PC-3 (cell line): ENCODE results near the gene SLC1A3.

Experiments
- EZH2 ChIP-seq: fragments of 300-600 bp; sonication (generic); IDR thresholded peaks from one replicate; pipeline ENCODE4 v1.6.1; 2017; ENCODE audit warnings: antibody characterized with exemption, mild to moderate bottlenecking, low read length; ENCODE audit not compliant: unreplicated experiment
- EZH2phosphoT487 ChIP-seq: fragments of 300-600 bp; sonication (generic); IDR thresholded peaks from 2 replicates; pipeline ENCODE4 v1.6.1; 2018; ENCODE audit warnings: mild to moderate bottlenecking, antibody characterized with exemption, low read length, borderline replicate concordance
- TF ChIP-seq, protein P1 (sequence below): fragments of 300-600 bp; sonication (generic); conservative IDR thresholded peaks from 2 replicates; pipeline ENCODE4 v1.5.1; 2017; ENCODE audit warnings: antibody characterized with exemption, low read depth, mild to moderate bottlenecking, low read length

DNA sequence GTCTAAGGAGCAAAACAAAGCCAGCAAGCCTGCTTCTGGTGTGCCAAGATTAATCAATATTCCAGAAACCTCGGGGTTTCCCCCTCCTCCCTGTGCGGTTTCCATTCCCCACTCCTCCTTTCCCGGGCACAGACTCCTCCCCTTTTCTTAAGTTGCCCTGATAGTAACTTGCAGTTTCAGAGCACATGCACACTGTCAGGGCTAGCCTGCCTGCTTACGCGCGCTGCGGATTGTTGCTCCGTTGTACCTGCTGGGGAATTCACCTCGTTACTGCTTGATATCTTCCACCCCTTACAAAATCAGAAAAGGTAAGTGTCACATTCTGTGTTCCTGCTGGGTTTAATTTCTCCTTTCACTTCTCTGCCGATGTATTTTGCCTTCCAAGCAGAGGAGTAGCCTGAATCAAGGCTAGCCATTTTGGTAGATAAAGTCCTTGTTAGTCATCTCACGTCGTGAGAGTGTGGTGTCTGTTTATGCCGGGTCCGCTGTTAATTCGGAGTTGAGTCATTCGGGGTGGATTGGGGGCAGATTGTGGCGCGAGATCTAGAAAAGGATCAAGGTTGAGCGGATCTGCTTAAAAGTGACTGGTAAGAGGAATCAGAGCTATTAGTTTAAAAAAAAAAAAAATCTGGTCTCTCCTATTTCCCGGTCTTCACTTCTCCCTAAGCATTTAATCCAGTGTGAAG is at the start of gene SLC1A3:
- TF ChIP-seq EZH2 (peak; percentile 39), EZH2phosphoT487 (no peak)
- TF ChIP-seq, protein P1, sequence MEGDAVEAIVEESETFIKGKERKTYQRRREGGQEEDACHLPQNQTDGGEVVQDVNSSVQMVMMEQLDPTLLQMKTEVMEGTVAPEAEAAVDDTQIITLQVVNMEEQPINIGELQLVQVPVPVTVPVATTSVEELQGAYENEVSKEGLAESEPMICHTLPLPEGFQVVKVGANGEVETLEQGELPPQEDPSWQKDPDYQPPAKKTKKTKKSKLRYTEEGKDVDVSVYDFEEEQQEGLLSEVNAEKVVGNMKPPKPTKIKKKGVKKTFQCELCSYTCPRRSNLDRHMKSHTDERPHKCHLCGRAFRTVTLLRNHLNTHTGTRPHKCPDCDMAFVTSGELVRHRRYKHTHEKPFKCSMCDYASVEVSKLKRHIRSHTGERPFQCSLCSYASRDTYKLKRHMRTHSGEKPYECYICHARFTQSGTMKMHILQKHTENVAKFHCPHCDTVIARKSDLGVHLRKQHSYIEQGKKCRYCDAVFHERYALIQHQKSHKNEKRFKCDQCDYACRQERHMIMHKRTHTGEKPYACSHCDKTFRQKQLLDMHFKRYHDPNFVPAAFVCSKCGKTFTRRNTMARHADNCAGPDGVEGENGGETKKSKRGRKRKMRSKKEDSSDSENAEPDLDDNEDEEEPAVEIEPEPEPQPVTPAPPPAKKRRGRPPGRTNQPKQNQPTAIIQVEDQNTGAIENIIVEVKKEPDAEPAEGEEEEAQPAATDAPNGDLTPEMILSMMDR: no peak
